Skeletal muscle tissue (tissue), 4 donors: Measurements from ENCODE around the gene FAM180A. TPM values are rescaled to one million over a fixed set of nuclear protein-coding genes. Genes with fewer than 3 reads are reported as not detected.
A peak's percentile ranks its signal among the peaks of the same experiment; 100 is the strongest.

Experiments used
- H3K27ac ChIP-seq: one replicate; pipeline ENCODE4 v1.7.0; 2013; ENCODE audit warnings: mild to moderate bottlenecking, low read depth, low read length, inconsistent platforms
- H3K27me3 ChIP-seq, 3 donors: one replicate each; pipeline ENCODE4 v1.7.0; 2013; ENCODE audit warnings: low read length in 3 of 3; ENCODE audit not compliant: control insufficient read depth in 3 of 3, insufficient read depth in 3 of 3
- H3K36me3 ChIP-seq, 3 donors: one replicate each; pipeline ENCODE4 v1.7.0; 2013; ENCODE audit warnings: low read length in 3 of 3; ENCODE audit not compliant: control insufficient read depth in 3 of 3, insufficient read depth in 3 of 3
- H3K4me1 ChIP-seq, 3 donors: one replicate each; pipeline ENCODE4 v1.7.0; 2013; ENCODE audit warnings: low read length in 3 of 3, mild to moderate bottlenecking in 3 of 3; ENCODE audit not compliant: control insufficient read depth in 3 of 3, insufficient read depth in 3 of 3
- H3K4me3 ChIP-seq, 3 donors: one replicate each; pipeline ENCODE4 v1.7.0; 2013; ENCODE audit warnings: low read length in 3 of 3
- H3K9ac ChIP-seq, 3 donors: one replicate each; pipeline ENCODE4 v1.7.0; 2013; ENCODE audit warnings: low read length in 3 of 3, mild to moderate bottlenecking in 3 of 3, moderate library complexity in 2 of 3, low read depth in 1 of 3
- H3K9me3 ChIP-seq, 3 donors: one replicate each; pipeline ENCODE4 v1.7.0; 2013; ENCODE audit warnings: low read length in 3 of 3; ENCODE audit not compliant: control insufficient read depth in 3 of 3
- total RNA-seq: library from RNA; depleted of rRNA; stranded (reverse); fragments of >200 nt; gene quantifications from one replicate; pipeline ENCODE4 v1.2.3, GENCODE V29; 2014
- donor health status: Osteomylitis.

FAM180A gene
- total RNA-seq, 1 donor from 2014 or later: 0.52 TPM

GRCh38 chr7:135709508-135709907, 39.1 kb downstream of the FAM180A start:
- Histone ChIP-seq H3K27ac (no peak overlapping the region), H3K9ac (no peak overlapping the region), H3K27me3 (peaks cover 0 to 2% (median 0%) of the 10 kb centered on the region in 3 donors), H3K9me3 (no peaks in the 10 kb centered on the region), H3K36me3 (no peaks in the 10 kb centered on the region), H3K4me3 (no peak overlapping the region), H3K4me1 (peaks cover 0 to 15% (median 11%) of the 10 kb centered on the region in 3 donors)

DNA sequence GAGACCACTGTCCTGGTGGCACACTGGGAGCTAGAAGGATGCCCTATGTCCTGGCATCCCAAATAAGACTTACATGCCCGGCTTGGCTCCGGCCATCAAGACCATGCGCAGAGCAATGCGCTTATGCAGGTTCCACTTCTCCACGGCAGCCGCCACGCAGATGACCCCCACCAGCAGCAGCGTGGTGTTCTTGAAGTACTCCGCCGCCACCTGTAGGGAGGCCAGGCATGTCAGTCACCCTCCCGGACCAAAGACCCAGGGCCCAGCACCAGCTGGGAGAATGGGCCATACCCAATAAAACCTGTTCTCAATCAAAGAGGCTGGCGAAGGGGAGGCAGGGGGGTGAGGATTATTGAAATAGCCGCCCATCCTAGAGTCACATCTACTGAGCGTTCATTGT, 40.6 kb downstream of the FAM180A start:
- no peak overlapping the region for H3K4me3 ChIP-seq
- H3K27me3 ChIP-seq: no peaks in the 10 kb centered on the region
- no peak overlapping the region for H3K27ac ChIP-seq
- no peak overlapping the region for H3K9ac ChIP-seq
- no peaks in the 10 kb centered on the region for H3K9me3 ChIP-seq
- no peaks in the 10 kb centered on the region for H3K36me3 ChIP-seq
- H3K4me1 ChIP-seq: peaks cover 0 to 15% (median 11%) of the 10 kb centered on the region in 3 donors

DNA sequence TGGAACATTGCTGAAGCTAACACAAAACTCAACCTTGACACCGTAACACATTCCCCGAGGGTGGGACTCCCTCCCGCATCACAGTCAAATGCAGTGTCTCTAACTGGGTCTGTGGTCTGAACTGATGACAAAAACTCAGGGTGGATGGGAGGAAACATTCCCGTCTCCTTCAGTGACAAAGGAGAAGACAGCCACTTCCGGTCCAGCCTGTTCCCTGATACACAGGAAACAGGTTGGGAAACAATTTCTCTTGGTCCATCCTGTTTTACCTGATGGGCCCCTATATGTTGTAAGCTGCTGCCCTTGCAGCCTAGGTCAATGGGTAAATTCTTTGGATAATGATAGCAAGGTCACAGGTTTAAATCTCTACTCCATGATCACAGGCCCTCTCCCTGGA, 41.0 kb downstream of the FAM180A start:
- Histone ChIP-seq H3K9me3 (no peaks in the 10 kb centered on the region), H3K36me3 (no peaks in the 10 kb centered on the region)

GRCh38 chr7:135706858-135707569, 41.6 kb downstream of the FAM180A start:
- Histone ChIP-seq H3K36me3 (no peaks in the 10 kb centered on the region), H3K4me1 (peaks cover 0 to 13% (median 11%) of the 10 kb centered on the region in 3 donors), H3K9ac (no peak overlapping the region), H3K9me3 (no peaks in the 10 kb centered on the region), H3K4me3 (no peak overlapping the region), H3K27me3 (no peaks in the 10 kb centered on the region), H3K27ac (no peak overlapping the region)

More for the DNA sequence above, 41.0 kb downstream of the FAM180A start:
- Histone ChIP-seq H3K4me1 (peaks cover 0 to 15% (median 11%) of the 10 kb centered on the region in 3 donors), H3K27me3 (no peaks in the 10 kb centered on the region), H3K4me3 (no peak overlapping the region), H3K9ac (no peak overlapping the region), H3K27ac (no peak overlapping the region)

DNA sequence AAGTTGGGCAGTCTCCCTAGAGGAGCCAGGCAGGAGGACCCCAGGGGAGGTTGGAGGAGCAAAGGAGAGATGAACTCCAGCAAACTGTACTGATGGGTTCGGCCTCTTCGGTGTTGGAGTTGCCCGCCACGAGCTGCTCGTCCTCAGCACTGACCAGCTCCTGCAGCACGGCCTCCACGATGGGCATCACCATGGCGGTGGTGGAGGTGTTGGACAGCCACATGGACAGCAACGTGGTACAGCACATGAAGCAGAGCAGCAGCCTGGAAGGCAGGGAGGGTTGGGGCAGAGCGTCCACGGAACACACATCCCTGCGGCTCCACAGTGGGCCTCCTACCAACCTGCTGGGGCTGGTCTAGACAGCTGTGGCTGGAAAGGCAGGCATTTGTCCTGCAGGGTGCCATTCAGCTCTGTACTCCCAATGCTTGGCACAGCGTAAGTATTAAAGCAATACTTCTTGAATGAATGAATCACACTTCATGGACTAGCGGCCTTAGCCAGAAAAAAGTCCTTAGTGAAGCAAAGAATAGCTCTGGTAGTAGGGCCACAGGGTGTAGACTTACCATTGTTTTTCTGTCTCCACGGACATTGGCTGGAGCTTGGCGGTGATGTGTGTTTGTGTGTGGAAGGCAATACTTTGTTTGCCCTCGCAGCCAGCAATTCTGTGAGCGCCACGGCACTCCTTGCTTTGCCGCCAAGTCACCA, 42.4 kb downstream of the FAM180A start:
- peak overlapping the region in 1 of 3 donors; percentile 22 for H3K4me3 ChIP-seq
- peaks cover 0 to 13% (median 11%) of the 10 kb centered on the region in 3 donors for H3K4me1 ChIP-seq
- H3K36me3 ChIP-seq: no peaks in the 10 kb centered on the region
- H3K9ac ChIP-seq: no peak overlapping the region
- no peak overlapping the region for H3K27ac ChIP-seq
- H3K9me3 ChIP-seq: no peaks in the 10 kb centered on the region
- no peaks in the 10 kb centered on the region for H3K27me3 ChIP-seq

DNA sequence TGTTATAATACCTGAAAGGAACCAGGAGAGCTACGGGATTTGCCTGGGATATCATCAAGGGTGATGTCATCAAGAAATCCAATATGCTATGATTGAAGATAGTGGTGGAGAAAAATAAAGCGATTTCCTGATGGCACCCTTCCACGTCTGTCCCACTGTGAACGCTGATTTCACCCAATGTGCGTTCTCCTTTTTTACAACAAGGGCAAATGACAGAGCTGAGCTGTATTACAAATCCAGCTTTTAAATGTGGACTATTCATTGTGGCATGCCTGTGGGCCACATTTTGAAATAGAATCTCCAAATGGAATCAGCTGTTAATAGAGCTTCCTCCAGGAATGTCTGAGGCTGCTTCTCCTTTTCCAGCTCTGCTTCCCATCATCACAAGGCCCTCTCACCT, 43.9 kb downstream of the FAM180A start:
- Histone ChIP-seq H3K4me3 (no peak overlapping the region), H3K27ac (no peak overlapping the region), H3K36me3 (no peaks in the 10 kb centered on the region), H3K4me1 (peaks cover 0 to 13% (median 11%) of the 10 kb centered on the region in 3 donors), H3K27me3 (no peaks in the 10 kb centered on the region), H3K9me3 (no peaks in the 10 kb centered on the region), H3K9ac (no peak overlapping the region)

- Histone ChIP-seq H3K36me3 (no peaks in the 10 kb centered on the region), H3K27ac (no peak overlapping the region), H3K9me3 (no peaks in the 10 kb centered on the region), H3K4me1 (peaks cover 0 to 13% (median 11%) of the 10 kb centered on the region in 3 donors), H3K27me3 (no peaks in the 10 kb centered on the region), H3K9ac (no peak overlapping the region), H3K4me3 (no peak overlapping the region)
Observed at GRCh38 chr7:135704074-135704473, 44.5 kb downstream of the FAM180A start.

DNA sequence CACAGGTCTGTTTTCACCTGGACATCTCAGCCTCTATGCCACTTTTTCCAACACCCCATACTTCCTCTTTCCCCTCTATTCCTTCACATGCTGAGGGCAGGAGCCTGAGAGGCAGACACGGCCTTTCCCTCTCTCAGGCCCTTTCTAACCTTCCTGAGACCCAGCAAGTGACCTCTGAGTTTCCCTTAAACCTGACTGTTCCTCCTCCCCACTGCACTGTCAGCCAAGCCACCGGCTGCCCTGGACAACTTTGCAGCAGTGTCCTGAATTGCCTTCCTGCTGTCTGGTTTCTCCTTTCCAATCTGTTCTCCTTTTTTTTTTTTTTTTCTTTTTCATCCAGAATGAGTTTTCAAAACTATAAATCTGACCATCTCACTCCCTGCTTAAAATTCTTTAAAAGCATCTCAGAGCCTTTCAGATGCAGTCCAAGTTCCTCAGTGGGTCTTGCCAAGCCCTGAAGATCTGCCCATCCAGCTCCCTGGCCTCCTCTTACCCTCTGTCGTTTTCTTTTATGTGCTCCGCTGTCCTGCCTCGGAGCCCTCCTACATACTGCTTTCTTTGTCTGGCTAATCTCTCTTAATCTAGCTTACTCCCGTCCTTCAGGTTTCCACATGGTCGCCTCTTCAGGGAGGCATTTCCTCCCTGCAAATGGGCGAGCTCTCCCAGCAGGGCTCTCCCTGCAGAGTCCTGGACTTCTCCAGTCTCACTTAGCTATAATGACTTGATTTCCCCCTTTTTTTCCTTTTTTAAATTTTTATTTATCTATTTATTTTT, 51.1 kb downstream of the FAM180A start:
- no peak overlapping the region for H3K4me3 ChIP-seq
- H3K4me1 ChIP-seq: peaks cover 4 to 6% (median 6%) of the 10 kb centered on the region in 3 donors
- no peaks in the 10 kb centered on the region for H3K9me3 ChIP-seq
- peaks cover 4 to 6% (median 4%) of the 10 kb centered on the region in 3 donors for H3K36me3 ChIP-seq
- no peak overlapping the region for H3K9ac ChIP-seq
- no peaks in the 10 kb centered on the region for H3K27me3 ChIP-seq
- no peak overlapping the region for H3K27ac ChIP-seq

DNA sequence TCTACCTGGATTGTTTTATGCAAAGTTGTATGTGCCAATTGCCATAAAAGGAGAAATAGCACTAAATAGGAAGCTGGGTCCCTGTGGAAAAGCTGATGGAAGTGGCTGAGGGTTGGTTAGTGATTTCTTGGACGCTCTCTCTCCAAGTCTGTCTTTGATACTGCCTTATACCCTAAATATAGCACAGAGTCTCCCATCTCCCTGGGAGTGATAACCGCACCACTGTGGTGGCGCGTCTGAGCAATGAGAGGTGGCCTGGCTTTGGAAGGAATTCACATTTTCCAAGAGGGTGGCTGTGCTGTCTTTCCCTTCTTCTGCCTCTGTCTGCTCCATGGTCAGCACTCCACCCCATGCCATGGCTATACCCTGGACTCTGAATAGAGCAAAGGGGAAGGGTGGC, 55.1 kb downstream of the FAM180A start:
- H3K4me1 ChIP-seq: peaks cover 4 to 6% (median 6%) of the 10 kb centered on the region in 3 donors
- no peak overlapping the region for H3K27ac ChIP-seq
- no peaks in the 10 kb centered on the region for H3K27me3 ChIP-seq
- no peaks in the 10 kb centered on the region for H3K9me3 ChIP-seq
- H3K9ac ChIP-seq: no peak overlapping the region
- H3K4me3 ChIP-seq: no peak overlapping the region
- H3K36me3 ChIP-seq: peaks cover 7 to 22% (median 11%) of the 10 kb centered on the region in 3 donors
